K562 (cell line): ENCODE measurements around the gene BORA. TPM values are rescaled to one million over a fixed set of nuclear protein-coding genes. Genes with fewer than 3 reads are reported as not detected.
A peak's percentile ranks its signal among the peaks of the same experiment; 100 is the strongest.

Experiments
- ADNP ChIP-seq: fragments of 200-800 bp; sonication (Bioruptor generic); IDR thresholded peaks from 2 replicates; pipeline ENCODE4 v1.6.1; 2016; ENCODE audit warnings: missing genetic modification characterization, missing compliant biosample characterization
- CBFA2T3 ChIP-seq: fragments of 450-650 bp; IDR thresholded peaks from 2 replicates; pipeline ENCODE4 v1.6.1; 2017
- CBFB ChIP-seq: sonication (generic); formaldehyde crosslinking; IDR thresholded peaks from 2 replicates; pipeline ENCODE4 v1.4.0; 2020; ENCODE audit warnings: mild to moderate bottlenecking, missing genetic modification reagents
- DACH1 ChIP-seq: fragments of 450-650 bp; IDR thresholded peaks from 2 replicates; pipeline ENCODE4 v1.6.1; 2018; ENCODE audit not compliant: partially characterized antibody
- HMGXB4 ChIP-seq: sonication (generic); formaldehyde crosslinking; IDR thresholded peaks from 2 replicates; pipeline ENCODE4 v1.8.1; 2023; ENCODE audit warnings: mild to moderate bottlenecking, missing genetic modification reagents
- HNRNPLL ChIP-seq: fragments of 200-400 bp; formaldehyde crosslinking; IDR thresholded peaks from 2 replicates; pipeline ENCODE4 v1.6.1; 2017; ENCODE audit warnings: low read length, low read depth, mild to moderate bottlenecking; ENCODE audit not compliant: poor library complexity, severe bottlenecking
- IFI16 ChIP-seq: fragments of 250-450 bp; sonication (Bioruptor Pico); IDR thresholded peaks from 2 replicates; pipeline ENCODE4 v2.1.2; 2022; ENCODE audit warnings: mild to moderate bottlenecking, inconsistent platforms
- MAFK ChIP-seq: IDR thresholded peaks from 2 replicates; pipeline ENCODE4 v1.6.1; 2011; ENCODE audit warnings: low read length, improper control_type of control experiment
- MNT ChIP-seq, 2 experiments: fragments of 450-650 bp; conservative IDR thresholded peaks; 2 replicates each; pipeline ENCODE4 v1.6.1; 2017; ENCODE audit warnings: mild to moderate bottlenecking in 2 of 2, moderate library complexity in 2 of 2
- PHB2 ChIP-seq: fragments of 450-650 bp; IDR thresholded peaks from 2 replicates; pipeline ENCODE4 v1.6.1; 2017; ENCODE audit warnings: low read depth
- PHF8 ChIP-seq: fragments of 200-600 bp; sonication (generic); IDR thresholded peaks from 2 replicates; pipeline ENCODE4 v1.6.1; 2012; ENCODE audit warnings: mixed run types, mild to moderate bottlenecking, inconsistent platforms, low read length, moderate library complexity, borderline replicate concordance
- POLR2B ChIP-seq: fragments of 450-650 bp; IDR thresholded peaks from 2 replicates; pipeline ENCODE4 v1.6.1; 2018; ENCODE audit warnings: low read depth; ENCODE audit not compliant: partially characterized antibody
- PRPF4 ChIP-seq: fragments of 200-400 bp; formaldehyde crosslinking; IDR thresholded peaks from one replicate; pipeline ENCODE4 v1.6.1; 2017; ENCODE audit warnings: low read length, low read depth, mild to moderate bottlenecking; ENCODE audit not compliant: insufficient read depth, poor library complexity, severe bottlenecking
- SNRNP70 ChIP-seq: fragments of 200-400 bp; formaldehyde crosslinking; optimal IDR thresholded peaks from 2 replicates; pipeline ENCODE3; 2017; ENCODE audit warnings: low read depth, low read length
- TCFL5 ChIP-seq: fragments of 250-450 bp; sonication (Bioruptor Pico); conservative IDR thresholded peaks from 2 replicates; pipeline ENCODE4 v1.6.1; 2021; ENCODE audit warnings: mild to moderate bottlenecking, moderate library complexity, matching md5 sums
- TEAD1 ChIP-seq, 2 experiments: fragments of 450-650 bp in 1 of 2; sonication (generic) in 1 of 2; formaldehyde crosslinking; IDR thresholded peaks; 2 replicates each; pipeline versions ENCODE4 v1.4.0 to v1.8.0; 2020 to 2022; ENCODE audit warnings: mild to moderate bottlenecking in 2 of 2, missing genetic modification reagents in 1 of 2
- TFAP4 ChIP-seq: sonication (generic); formaldehyde crosslinking; IDR thresholded peaks from 2 replicates; pipeline ENCODE4 v1.8.0; 2022; ENCODE audit warnings: missing genetic modification reagents, mild to moderate bottlenecking, moderate library complexity, borderline replicate concordance
- TFE3 ChIP-seq: fragments of 450-650 bp; formaldehyde crosslinking; IDR thresholded peaks from 2 replicates; pipeline ENCODE4 v1.4.0; 2020; ENCODE audit warnings: mild to moderate bottlenecking, mixed read lengths
- TGIF2 ChIP-seq: sonication (generic); formaldehyde crosslinking; IDR thresholded peaks from 2 replicates; pipeline ENCODE4 v1.8.1; 2022; ENCODE audit warnings: mild to moderate bottlenecking, missing genetic modification reagents, moderate library complexity
- XRCC4 ChIP-seq: IDR thresholded peaks from one replicate; pipeline ENCODE4 v1.6.1; 2011; ENCODE audit not compliant: insufficient read depth, insufficient read length; ENCODE audit errors: extremely low read depth
- ZNF57 ChIP-seq: fragments of 450-650 bp; formaldehyde crosslinking; IDR thresholded peaks from 2 replicates; pipeline ENCODE4 v1.4.0; 2020; ENCODE audit warnings: mild to moderate bottlenecking, moderate library complexity
- polyA plus RNA-seq, 8 experiments: library from polyadenylated mRNA; depleted of rRNA in 4 of 8; stranded (reverse) in 5 of 8; unstranded in 3 of 8; fragments of >200 nt; fragmentation: Nextera tagmentation in 2 of 8; fragmentation: Illumina TruSeq in 1 of 8; extraction: Ambion mirVana in 2 of 8; extraction: Trizol in 1 of 8; gene quantifications; 2 replicates each; pipeline versions ENCODE4 v1.2.1 to v1.2.3, GENCODE V29; 2011 to 2014; ENCODE audit warnings: inconsistent platforms in 1 of 8, missing spikeins in 1 of 8
- total RNA-seq, 7 experiments: library from RNA; depleted of rRNA in 6 of 7; stranded (reverse); fragments of >200 nt in 6 of 7; fragmentation: Illumina TruSeq in 2 of 7; extraction: Trizol in 2 of 7; gene quantifications; 2 replicates each; pipeline versions ENCODE4 v1.2.1 to v1.2.3, GENCODE V29; 2011 to 2021; ENCODE audit warnings: low replicate concordance in 1 of 7

Gene BORA
- total and polyA plus RNA-seq, 9 of the 15 experiments (the other 6 are each of a cell fraction or from before 2014, with no cell fraction given) = 12.4 to 21.5 (median 18.2) TPM

GRCh38 chr13:72727417-72728289 lies at the start of gene BORA, which contains the start of gene MZT1 (continued):
- peak; percentile 90 to 96 for TF ChIP-seq MNT (conservative IDR thresholded peaks at IDR 0.05)
- 0 out of 2 replicates have a peak, but pooled peaks have one; percentile 62 for TF ChIP-seq TGIF2
- TF ChIP-seq PHF8 = peak; percentile 84; the same call in 1 of the 2 replicates
- TF ChIP-seq IFI16 = no peak
- no peak for TF ChIP-seq PHB2
- TF ChIP-seq TFAP4 (CRISPR knock-in tag) = peak; percentile 71; the same call in 1 of the 2 replicates
- TF ChIP-seq XRCC4 = no peak
- no peak for TF ChIP-seq TCFL5
- peak; percentile 41 for TF ChIP-seq POLR2B
- no peak for TF ChIP-seq ADNP (tag)
- TF ChIP-seq ZNF57 (CRISPR knock-in tag) = no peak
- TF ChIP-seq HMGXB4 = no peak
- no peak for TF ChIP-seq TEAD1 (CRISPR knock-in tag; IDR thresholded peaks at IDR 0.05)
- no peak for TF ChIP-seq CBFA2T3
- TF ChIP-seq CBFB (CRISPR knock-in tag) = no peak
- TF ChIP-seq MAFK = no peak
- no peak for TF ChIP-seq TFE3
- TF ChIP-seq SNRNP70 = no peak
- TF ChIP-seq HNRNPLL = peak; percentile 94
- no peak for TF ChIP-seq DACH1
- no peak for TF ChIP-seq PRPF4
